GM12878 (cell line): ENCODE measurements around the gene CD7. TPM values are rescaled to one million over a fixed set of nuclear protein-coding genes. Genes with fewer than 3 reads are reported as not detected.
A peak's percentile ranks its signal among the peaks of the same experiment; 100 is the strongest.

Experiments
- BHLHE40 ChIP-seq, 2 experiments: fragments of 450-650 bp in 1 of 2; IDR thresholded peaks; 2 replicates each; pipeline ENCODE4 v1.6.1; 2011 to 2017; ENCODE audit warnings: low read depth in 2 of 2, borderline replicate concordance in 1 of 2, improper control_type of control experiment in 1 of 2, low read length in 1 of 2, mild to moderate bottlenecking in 1 of 2
- CBX3 ChIP-seq: fragments of 200-600 bp; sonication (generic); IDR thresholded peaks from 2 replicates; pipeline ENCODE4 v1.6.1; 2016; ENCODE audit warnings: low read depth, borderline replicate concordance
- FOS ChIP-seq: IDR thresholded peaks from 3 replicates; pipeline ENCODE4 v1.6.1; 2011; ENCODE audit warnings: borderline replicate concordance; ENCODE audit not compliant: insufficient read length; ENCODE audit errors: extremely low read depth
- HCFC1 ChIP-seq: fragments of 150-350 bp; IDR thresholded peaks from 2 replicates; pipeline ENCODE4 v1.6.1; 2014; ENCODE audit warnings: low read length
- HSF1 ChIP-seq: fragments of 150-350 bp; IDR thresholded peaks from 2 replicates; pipeline ENCODE4 v1.6.1; 2014; ENCODE audit warnings: mild to moderate bottlenecking, low read depth, low read length
- IRF5 ChIP-seq: fragments of 450-650 bp; IDR thresholded peaks from 2 replicates; pipeline ENCODE4 v1.6.1; 2017; ENCODE audit warnings: borderline replicate concordance
- NFXL1 ChIP-seq: fragments of 450-650 bp; IDR thresholded peaks from 2 replicates; pipeline ENCODE4 v1.6.1; 2017; ENCODE audit warnings: antibody characterized with exemption, mild to moderate bottlenecking, borderline replicate concordance
- NR2F1 ChIP-seq: fragments of 450-650 bp; conservative IDR thresholded peaks from 2 replicates; pipeline ENCODE4 v1.6.1; 2017; ENCODE audit warnings: mild to moderate bottlenecking
- PML ChIP-seq: IDR thresholded peaks from 2 replicates; pipeline ENCODE4 v1.6.1; 2012; ENCODE audit warnings: low read length, inconsistent platforms
- RB1 ChIP-seq: fragments of 450-650 bp; formaldehyde crosslinking; IDR thresholded peaks from 2 replicates; pipeline ENCODE4 v1.6.1; 2017; ENCODE audit warnings: mild to moderate bottlenecking, borderline replicate concordance
- SREBF2 ChIP-seq: IDR thresholded peaks from 2 replicates; pipeline ENCODE4 v1.6.1; 2012; ENCODE audit warnings: mild to moderate bottlenecking, low read length
- WRNIP1 ChIP-seq: IDR thresholded peaks from 2 replicates; pipeline ENCODE4 v1.6.1; 2011; ENCODE audit warnings: low read depth, low read length, improper control_type of control experiment, borderline replicate concordance
- YBX1 ChIP-seq: fragments of 450-650 bp; IDR thresholded peaks from 2 replicates; pipeline ENCODE4 v1.6.1; 2016; ENCODE audit warnings: antibody characterized with exemption
- ZNF384 ChIP-seq: IDR thresholded peaks from 2 replicates; pipeline ENCODE4 v1.6.1; 2012; ENCODE audit warnings: low read depth, mild to moderate bottlenecking, low read length, improper control_type of control experiment, borderline replicate concordance
- ZNF592 ChIP-seq: fragments of 450-650 bp; IDR thresholded peaks from 2 replicates; pipeline ENCODE4 v1.6.1; 2017; ENCODE audit warnings: mild to moderate bottlenecking, moderate library complexity
- ZNF622 ChIP-seq: fragments of 450-650 bp; IDR thresholded peaks from 2 replicates; pipeline ENCODE4 v1.6.1; 2017; ENCODE audit warnings: mild to moderate bottlenecking, inconsistent platforms
- ZSCAN29 ChIP-seq: fragments of 450-650 bp; IDR thresholded peaks from 2 replicates; pipeline ENCODE4 v1.6.1; 2017; ENCODE audit warnings: mild to moderate bottlenecking, moderate library complexity
- ZZZ3 ChIP-seq: IDR thresholded peaks from 2 replicates; pipeline ENCODE4 v1.6.1; 2011; ENCODE audit warnings: low read depth; ENCODE audit not compliant: control insufficient read depth, insufficient read length
- polyA plus RNA-seq, 11 experiments: library from polyadenylated mRNA; depleted of rRNA in 4 of 11; unstranded in 6 of 11; stranded (reverse) in 5 of 11; fragments of >200 nt; fragmentation: Nextera tagmentation in 4 of 11; fragmentation: Illumina TruSeq in 1 of 11; extraction: Ambion mirVana in 4 of 11; extraction: Trizol in 1 of 11; gene quantifications; 1 replicate in 1 of 11; 2 replicates in 10 of 11; pipeline versions ENCODE4 v1.2.1 to v1.2.3, GENCODE V29; 2011 to 2016; ENCODE audit warnings: inconsistent platforms in 2 of 11, missing spikeins in 2 of 11, low read depth in 1 of 11
- total RNA-seq, 4 experiments: library from RNA; depleted of rRNA in 3 of 4; stranded (reverse); fragments of >200 nt in 3 of 4; fragmentation: Illumina TruSeq in 1 of 4; extraction: Trizol in 1 of 4; gene quantifications; 2 replicates each; pipeline versions ENCODE4 v1.2.1 to v1.2.3, GENCODE V29; 2013 to 2021
- TF ChIP-seq, protein P1 (sequence below): IDR thresholded peaks from 2 replicates; pipeline ENCODE4 v1.6.1; 2012; ENCODE audit warnings: low read depth, low read length, improper control_type of control experiment
- TF ChIP-seq, protein P2 (sequence below): IDR thresholded peaks from 2 replicates; pipeline ENCODE4 v1.6.1; 2012; ENCODE audit warnings: low read depth, low read length, improper control_type of control experiment

CD7 gene
- total and polyA plus RNA-seq, 10 of the 15 experiments (the other 5 are each of a cell fraction or from before 2014, with no cell fraction given) = 0.33 TPM; not detected in 9

- TF ChIP-seq ZNF592 = peak; percentile 60; the same call in 1 of the 2 replicates
- TF ChIP-seq CBX3 = no peak
- TF ChIP-seq YBX1 = no peak
- TF ChIP-seq WRNIP1 = 0 out of 2 replicates have a peak, but pooled peaks have one; percentile 39
- TF ChIP-seq NR2F1 = peak; percentile 64; the same call in 1 of the 2 replicates
- TF ChIP-seq RB1 = no peak
- TF ChIP-seq HCFC1 = no peak
- TF ChIP-seq, protein P1, sequence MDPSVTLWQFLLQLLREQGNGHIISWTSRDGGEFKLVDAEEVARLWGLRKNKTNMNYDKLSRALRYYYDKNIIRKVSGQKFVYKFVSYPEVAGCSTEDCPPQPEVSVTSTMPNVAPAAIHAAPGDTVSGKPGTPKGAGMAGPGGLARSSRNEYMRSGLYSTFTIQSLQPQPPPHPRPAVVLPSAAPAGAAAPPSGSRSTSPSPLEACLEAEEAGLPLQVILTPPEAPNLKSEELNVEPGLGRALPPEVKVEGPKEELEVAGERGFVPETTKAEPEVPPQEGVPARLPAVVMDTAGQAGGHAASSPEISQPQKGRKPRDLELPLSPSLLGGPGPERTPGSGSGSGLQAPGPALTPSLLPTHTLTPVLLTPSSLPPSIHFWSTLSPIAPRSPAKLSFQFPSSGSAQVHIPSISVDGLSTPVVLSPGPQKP = peak; percentile 77
- TF ChIP-seq FOS = no peak
- TF ChIP-seq IRF5 = 0 out of 2 replicates have a peak, but pooled peaks have one; percentile 54
- 0 out of 2 replicates have a peak, but pooled peaks have one; percentile 26 for TF ChIP-seq ZSCAN29
- peak; percentile 68 to 76; a peak in 3 of 4 replicates for TF ChIP-seq BHLHE40 (IDR thresholded peaks at IDR 0.05; ENCODE audit: borderline replicate concordance in 1 of 2, low read depth in 2 of 2, low read length in 1 of 2)
- TF ChIP-seq HSF1 = no peak
- TF ChIP-seq ZNF384 = no peak
- TF ChIP-seq, protein P2, sequence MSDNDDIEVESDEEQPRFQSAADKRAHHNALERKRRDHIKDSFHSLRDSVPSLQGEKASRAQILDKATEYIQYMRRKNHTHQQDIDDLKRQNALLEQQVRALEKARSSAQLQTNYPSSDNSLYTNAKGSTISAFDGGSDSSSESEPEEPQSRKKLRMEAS = 0 out of 2 replicates have a peak, but pooled peaks have one; percentile 0
- no peak for TF ChIP-seq SREBF2
- TF ChIP-seq ZZZ3 = no peak
- no peak for TF ChIP-seq NFXL1
- TF ChIP-seq PML = no peak
- TF ChIP-seq ZNF622 = no peak
These were observed 19.5 kb downstream of the CD7 start (continued) for GRCh38 chr17:82297714-82298537.
